DMS 273 treated with DMSO at 0.1 percent for 48 hours (cell line): ENCODE measurements around the gene UBE2D2.
"Not testable (repeated sequence)": the region's sequence is repeated elsewhere in the genome, so short reads cannot be mapped to it uniquely, and the experiment has no call there.

Source experiments
- DNase-seq: peaks from one replicate; lab custom pipeline; 2025; lab: John Stamatoyannopoulos, UW

Gene UBE2D2

DNA sequence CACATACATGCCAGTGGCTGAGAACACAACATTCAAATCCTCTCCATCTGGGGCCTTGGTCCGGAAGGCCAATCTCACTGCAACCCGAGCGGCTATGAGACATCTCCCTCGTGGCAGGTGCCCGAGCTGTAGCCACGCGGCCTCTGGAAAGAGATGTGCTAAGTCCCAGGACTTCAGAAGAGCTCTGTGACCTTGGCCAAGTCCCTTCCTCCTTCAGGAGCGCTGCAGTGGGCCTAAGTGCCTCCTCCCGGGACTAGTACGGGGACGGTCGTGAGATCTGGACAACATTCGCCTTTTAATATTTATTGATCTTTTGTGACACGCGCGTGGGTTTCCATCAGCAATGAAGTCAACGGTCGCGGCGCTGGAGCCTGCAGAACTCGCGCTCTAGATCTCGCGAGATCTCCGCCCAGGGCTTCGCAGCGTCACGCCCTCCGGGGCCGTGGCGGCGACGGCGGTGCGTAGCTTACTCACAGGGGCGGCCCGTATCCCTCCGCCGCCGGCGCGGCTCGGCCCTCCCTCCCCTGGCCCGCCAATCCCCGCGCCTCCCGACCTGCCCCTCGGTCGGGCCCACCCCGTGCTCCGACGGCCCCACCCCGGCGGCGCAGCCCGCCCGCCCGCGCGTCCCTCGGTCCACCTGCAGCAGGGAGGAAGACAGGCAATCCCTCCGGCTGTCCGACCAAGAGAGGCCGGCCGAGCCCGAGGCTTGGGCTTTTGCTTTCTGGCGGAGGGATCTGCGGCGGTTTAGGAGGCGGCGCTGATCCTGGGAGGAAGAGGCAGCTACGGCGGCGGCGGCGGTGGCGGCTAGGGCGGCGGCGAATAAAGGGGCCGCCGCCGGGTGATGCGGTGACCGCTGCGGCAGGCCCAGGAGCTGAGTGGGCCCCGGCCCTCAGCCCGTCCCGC, at the start of gene UBE2D2:
TSS of gene UBE2D2 (plus strand) at position 588 of the 903 bp plus-strand sequence. CDS start 453 bp downstream, outside the sequence.
- DNase-seq, result peak; percentile 94

DNA sequence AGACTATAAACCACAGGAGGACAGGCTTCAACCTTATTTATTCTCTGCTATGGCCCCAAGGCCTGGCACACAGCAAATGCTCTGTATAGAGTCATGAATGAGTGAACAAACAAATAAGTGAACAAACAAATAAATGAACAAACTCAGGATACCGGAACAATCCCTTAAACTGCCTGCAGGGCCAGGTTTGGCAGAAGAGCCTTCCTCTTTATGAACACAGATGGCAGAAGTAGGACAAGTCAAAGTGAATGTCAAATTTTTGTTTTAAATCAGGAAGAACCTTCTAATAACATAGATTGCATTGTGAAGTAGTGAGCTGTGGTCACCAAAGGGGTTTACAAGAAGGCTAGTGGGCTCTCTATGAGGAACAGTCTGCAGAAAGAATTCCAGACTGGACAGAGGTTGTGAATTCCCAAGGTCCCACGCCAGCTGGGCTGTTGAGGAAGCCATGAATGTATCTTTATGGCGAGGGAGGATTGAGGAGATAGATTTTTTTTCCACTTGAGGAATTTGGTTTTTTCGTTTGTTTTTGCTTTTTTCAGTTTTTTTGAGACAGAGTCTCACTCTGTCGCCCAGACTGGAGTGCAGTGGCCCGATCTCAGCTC, 48.3 kb upstream of the UBE2D2 start:
- no peak for DNase-seq

DNA sequence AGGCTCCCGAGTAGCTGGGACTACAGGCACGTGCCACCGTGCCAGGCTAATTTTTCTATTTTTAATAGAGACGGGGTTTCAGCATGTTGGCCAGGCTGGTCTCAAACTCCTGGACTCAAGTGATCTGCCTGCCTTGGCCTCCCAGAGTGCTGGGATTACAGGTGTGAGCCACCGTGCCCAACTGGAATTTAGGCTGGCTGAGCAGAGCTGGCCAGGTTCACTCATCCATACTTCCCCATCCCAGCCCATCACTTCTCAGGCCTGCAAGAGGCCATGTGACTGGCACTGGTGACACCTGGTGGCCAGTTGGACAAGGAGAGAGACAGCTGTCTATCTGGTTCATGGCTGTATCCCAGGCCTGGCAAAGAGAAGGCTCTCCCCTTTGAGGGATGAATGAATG, 47.7 kb upstream of the UBE2D2 start:
- peak; percentile 64 for DNase-seq

DNA sequence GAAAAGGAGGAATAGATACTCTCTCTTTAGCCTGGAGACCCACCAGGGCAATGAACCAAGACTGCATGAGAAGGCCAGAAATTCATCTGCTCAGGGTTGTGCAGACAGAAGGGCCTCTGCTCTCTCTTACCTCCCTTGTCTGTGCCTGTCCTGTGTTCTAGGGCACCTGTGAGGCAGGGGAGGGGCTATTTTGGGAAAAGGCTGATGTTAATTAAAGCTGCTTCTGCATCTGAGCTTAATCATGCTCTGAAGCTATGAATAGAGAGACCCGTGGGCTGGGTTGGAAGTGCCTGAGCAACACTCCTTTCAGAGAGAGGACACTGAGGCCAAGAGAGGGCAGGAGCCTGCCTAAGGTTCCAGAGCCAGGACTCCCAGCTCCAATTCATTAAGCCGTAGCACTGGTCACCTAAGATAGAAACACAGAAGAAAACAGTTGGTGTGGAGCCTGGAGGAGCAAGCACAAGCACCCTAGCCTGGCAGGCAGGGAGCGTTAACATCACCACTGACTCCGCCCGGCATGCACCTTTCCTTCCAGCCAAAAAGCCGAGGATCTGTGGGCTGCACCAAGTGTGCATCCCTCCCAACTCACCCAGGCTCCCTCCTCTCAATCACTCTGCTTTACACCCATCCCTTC, 47.2 kb upstream of the UBE2D2 start:
- no peak for DNase-seq

DNA sequence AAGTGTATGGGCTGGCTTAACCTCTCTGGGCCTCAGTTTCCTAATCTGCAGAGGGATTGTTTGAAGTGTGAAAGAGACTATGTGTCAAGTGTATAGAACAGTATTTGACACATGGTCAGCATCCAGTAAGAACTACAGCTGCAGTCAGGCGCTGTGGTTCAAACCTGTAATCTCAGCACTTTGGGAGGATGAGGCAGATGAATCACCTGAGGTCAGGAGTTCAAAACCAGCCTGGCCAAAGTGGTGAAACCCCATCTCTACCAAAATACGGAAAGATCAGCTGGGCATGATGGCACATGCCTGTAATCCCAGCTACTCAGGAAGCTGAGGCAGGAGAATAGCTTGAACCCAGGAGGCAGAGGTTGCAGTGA, 46.7 kb upstream of the UBE2D2 start:
- DNase-seq, result no peak

DNA sequence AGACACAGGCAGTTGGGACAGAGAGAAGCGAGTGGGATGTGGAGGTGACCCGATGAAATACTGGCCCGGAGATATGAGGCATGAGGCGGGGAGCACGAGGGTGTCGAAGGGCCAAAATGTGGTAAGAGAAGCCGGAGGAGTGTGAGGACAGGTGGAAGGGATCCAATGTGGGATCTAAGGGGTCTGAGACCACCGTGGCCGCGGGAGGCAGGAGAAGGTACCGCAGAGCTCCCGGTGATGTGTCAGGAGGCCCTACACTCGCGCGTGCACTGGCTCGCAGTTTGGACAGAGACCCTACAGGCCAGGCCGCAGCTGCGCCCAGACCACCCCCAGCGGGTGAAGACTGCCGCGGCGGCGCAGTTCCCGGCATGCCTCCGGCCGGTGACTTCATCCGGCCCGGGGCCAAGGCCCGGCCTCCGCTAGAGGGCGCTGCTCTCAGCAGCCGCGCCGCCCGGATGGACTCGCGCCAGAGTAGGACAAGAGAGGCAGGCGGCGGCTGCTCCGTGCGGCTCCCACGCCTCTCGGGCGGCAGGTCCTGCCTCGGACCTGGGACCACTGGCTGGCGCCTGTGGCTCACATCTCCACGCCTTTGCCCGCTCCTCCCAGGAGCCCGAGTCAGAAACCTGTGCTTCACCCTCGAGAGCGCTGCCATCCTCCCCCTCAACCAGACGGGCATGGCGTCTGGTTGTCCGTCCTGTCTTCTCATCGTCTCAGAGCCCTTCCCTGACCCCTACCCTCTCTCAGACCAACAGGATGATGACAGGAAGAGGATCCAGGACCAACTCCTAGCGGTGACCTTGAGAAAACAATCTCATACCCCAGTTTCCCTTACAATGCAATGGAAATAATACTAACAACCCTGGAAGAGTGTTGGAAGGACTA, 43.2 kb upstream of the UBE2D2 start:
- peak; percentile 51 for DNase-seq

DNA sequence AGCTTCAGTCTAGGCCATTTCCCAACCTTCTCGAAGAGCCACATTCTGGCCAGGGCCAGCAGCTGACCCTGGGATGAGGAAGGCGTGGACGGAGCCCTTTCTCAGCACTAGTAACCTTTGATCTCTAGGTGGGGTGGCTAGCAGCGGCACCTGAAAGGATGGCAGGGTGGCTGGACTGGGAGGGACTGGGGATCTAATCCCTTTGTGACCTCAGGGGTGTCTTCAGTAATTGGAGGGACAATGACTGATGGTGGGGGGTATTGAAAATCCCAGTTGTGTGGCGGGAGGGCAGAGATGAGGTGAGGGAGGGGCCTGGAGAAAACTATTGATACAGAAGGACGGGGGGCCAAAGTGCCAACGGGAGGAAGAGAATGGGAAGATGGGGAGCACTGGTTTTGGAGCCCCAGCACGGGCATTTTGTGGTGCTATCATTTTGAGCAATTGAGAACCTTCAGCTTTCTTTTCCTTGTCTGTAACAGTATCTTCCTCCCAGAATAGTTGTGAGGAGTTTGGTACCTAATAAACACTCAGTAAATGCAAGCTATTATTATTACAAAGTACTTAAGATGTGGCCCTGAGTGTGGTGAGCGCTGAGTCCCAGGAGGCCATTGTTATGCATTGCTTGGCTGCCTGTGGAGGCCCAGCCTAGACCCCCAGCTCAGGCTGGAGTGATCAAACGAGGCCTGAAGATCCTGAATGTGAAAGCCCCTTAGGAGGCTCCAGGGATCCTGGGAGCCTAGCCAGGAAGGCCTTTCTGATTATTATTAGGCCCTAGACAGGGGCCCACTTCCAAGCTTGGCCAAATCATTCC, 37.3 kb upstream of the UBE2D2 start:
- no peak for DNase-seq

DNA sequence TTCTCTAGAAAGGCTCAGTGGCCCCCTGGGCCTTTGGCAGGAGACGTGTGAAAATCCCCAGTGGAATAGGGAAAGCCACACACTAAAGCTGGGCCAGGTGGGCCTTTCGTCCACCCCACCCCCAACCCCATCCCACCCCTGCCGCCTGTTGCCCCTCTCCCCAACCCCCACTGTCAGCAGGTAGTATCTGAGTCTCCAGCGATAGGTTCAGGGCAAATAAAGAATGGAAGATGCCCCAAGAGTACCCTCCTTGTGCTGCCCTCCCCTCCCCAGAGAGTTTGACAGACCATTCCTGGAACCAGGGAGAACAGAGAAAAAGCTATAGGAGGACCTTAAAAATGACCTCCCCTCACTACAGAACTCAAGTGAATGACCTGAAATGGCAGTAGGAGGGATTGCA, 36.7 kb upstream of the UBE2D2 start:
- no peak for DNase-seq

DNA sequence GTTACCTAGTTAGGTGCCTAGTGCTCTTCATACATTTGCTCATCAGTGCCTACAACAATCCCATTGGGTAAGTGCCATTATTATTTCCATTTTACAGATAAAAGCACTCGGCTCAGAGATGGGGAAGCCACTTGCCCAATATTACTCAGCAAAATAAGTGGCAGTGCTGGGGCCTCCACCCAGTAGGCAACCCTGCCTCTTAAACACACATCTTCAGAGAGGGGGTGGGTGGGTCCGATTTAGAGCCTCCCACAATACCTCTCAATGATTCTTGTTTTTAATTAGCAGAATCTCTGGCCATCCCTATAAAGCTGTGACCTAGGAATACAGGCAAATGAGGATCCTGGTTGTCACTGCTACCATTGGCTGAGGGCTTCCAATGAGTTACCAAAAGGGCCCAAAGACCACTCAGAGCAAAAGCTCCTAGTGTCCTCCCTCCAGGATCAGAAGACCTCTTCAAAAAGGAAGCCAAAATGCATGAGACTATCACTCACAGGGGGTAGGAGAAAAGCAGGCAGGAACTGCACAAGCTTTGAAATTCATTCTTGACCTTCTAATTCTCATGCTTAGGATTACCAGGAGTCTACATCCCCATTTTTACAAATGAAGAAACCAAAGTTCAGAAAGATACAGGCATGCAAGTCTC, 36.1 kb upstream of the UBE2D2 start:
- no peak for DNase-seq

DNA sequence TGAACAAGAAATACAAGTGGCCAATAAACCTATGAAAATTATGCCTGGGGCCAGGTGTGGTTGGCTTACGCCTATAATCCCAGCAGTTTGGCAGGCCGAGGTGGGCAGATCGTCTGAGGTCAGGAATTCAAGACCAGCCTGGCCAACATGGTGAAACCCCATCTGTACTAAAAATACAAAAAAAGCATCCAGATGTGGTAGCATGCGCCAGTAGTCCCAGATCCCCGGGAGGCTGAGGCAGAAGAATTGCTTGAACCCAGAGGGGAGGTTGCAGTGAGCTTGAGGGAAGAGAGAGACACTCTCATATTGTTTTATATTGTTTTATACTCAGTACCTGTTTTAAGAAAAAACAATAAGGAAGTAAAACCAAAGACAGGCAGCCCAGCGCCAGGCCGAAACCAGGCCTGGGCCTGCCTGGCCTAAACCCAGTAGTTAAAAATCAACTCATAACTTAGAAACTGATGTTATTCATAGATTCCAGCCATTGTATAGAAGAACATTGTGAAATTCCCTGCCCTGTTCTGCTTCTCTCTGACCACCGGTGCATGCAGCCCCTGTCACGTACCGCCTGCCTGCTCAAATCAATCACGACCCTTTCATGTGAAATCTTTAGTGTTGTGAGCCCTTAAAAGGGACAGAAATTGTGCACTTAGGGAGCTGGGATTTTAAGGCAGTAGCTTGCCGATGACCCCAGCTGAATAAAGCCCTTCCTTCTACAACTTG, 35.4 kb upstream of the UBE2D2 start:
- DNase-seq, result not testable (repeated sequence)

DNA sequence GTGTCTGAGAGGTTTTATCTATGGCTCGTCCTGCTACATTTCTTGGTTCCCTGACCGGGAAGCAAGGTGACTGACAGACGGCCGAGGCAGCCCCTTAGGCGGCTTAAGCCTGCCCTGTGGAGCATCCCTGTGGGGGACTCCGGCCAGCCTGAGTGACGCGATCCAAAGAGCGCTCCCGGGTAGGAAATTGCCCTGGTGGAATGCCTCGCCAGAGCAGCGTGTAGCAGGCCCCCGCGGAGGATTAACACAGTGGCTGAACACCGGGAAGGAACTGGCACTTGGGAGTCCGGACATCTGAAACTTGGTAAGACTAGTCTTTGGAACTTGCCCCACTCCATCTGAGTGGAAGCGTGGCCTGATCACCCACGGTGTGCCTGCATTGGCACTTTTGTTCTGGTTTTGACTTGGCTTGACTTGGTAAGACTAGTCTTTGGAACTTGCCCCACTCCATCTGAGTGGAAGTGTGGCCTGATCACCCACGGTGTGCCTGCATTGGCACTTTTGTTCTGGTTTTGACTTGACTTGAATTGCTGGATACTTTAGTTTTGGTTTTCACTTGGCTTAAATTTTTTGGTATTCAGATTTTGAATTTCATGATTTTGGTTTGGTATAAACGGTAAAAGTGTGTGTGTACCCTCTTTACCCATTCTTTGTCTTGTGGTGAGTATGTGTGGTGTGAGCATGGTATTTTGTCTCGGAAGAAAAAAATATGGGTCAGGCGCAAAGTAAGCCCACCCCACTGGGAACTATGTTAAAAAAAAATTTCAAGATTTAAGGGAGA, 34.6 kb upstream of the UBE2D2 start:
- not testable (repeated sequence) for DNase-seq

DNA sequence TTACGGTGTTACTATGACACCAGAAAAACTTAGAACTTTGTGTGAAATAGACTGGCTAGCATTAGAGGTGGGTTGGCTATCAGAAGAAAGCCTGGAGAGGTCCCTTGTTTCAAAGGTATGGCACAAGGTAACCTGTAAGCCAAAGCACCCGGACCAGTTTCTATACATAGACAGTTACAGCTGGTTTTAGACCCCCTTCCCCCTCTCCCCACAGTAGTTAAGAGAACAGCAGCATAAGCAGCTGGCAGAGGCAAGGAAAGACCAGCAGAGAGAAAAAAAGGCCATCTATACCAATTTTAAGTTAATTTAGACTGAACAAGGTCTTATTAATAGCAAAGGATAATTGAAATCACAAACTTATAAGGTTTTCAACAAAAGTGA, 34.1 kb upstream of the UBE2D2 start:
- DNase-seq, result not testable (repeated sequence)

DNA sequence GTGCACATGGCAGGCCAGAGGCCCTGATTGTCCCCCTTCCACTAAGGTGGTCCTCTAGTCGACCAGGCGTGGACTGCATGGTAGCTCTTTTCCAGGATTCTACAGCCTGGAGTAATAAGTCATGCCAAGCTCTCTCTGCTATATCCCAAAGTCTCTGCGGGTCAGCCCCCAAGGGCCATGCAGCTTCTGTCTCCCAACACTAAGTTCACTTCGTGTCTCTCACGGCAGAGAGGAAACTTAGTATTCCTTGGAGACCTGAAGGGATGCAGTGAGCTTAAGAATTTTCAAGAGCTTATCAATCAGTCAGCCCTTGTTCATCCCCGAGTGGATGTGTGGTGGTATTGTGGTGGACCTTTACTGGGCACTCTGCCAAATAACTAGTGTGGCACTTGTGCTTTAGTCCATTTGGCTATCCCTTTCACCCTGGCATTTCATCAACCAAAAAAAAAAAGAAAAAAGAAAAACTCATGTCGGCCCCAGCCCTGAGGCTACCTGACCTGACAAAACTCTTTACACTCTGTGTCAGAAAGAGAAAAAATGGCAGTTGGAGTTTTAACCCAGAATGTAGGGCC, 33.2 kb upstream of the UBE2D2 start:
- DNase-seq, result not testable (repeated sequence)

DNA sequence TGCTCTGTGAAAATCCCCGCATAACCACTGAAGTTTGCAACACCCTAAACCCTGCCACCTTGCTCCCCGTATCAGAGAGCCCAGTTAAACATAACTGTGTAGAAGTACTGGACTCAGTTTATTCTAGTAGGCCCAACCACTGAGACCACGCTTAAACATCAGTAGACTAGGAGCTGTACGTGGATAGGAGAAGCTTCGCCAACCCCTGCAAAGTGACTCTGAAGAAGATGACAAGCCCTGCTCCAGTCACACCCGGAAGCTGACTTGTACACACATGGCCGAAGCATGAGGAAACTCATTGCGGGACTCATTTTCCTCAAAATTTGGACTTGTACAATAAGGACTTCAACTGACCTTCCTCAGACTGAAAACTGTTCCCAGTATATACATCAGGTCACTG, 32.4 kb upstream of the UBE2D2 start:
- not testable (repeated sequence) for DNase-seq

DNA sequence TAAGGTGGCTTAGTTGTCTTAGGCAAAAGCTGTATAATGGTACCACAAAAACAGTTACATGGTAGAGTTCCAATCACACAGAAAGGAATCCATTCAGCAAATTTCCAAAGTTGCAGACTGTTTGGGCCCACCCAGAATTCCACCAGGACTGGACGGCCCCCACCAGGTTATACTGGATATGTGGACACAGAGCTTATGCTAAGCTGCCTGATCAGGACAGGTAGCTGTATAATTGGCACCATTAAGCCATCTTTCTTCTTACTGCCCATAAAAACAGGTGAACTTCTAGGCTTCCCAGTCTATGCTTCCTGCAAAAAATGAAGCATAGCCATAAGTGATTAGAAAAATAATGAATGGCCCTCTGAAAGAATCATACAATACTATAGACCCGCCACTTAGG, 31.1 kb upstream of the UBE2D2 start:
- not testable (repeated sequence) for DNase-seq

DNA sequence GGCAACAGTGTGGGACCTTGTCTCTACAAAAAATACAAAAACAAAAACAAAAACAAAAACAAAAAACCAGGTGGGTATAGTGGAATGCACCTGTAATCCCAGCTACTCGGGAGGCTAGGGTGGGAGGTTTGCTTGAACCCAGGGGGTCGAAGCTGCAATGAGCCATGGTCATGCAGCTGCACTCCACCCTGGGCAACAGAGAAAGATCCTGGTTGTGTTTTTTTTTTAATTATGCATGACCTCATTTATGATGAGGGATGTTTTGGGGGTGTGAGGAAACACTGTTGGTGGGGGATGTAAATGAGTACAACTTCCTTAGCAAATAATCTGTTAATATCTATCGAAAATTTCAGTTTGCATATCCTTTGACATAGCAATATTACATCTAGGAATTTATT, 29.4 kb upstream of the UBE2D2 start:
- DNase-seq, result no peak

DNA sequence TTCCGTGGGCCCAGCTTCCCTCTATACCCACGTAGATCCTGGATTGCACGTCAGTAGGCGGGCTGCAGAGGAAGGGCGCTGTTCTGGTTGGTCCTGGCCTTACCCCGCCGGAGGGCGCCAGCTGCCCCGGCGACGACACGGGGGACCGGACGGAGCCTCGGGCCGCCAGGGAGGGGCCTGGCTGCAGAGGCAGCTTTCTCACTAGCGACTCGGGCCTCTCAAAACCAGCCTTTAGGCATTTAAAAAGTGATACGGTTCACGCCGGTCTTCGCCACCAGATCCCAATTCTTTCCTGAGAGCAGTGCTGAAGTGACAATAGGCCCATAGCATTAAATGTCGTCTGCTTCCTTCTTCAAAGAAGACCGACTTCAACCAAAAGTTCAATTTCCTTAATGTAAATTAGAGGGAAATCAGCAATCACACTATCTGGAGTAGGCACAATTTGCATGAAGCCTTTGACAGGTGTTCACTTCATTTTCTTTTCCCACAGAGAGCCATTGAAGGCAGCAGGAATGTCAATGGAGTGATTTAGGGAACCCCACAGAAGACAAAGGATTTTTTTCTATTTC, 17.6 kb upstream of the UBE2D2 start:
- DNase-seq, result no peak

DNA sequence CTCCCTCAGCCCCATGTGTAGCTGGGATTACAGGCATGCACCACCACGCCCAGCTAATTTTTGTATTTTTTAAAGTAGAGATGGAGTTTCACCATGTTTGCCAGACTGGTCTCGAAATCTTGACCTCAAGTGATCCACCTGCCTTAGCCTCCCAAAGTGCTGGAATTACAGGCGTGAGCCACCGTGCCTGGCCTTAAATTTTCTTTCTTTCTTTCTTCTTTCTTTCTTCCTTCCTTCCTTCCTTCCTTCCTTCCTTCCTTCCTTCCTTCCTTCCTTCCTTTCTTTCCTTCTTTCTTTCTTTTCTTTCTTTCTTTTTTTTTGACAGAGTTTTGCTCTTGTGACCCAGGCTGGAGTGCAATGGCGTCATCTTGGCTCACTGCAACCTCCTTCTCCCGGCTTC, 14.5 kb upstream of the UBE2D2 start:
- DNase-seq, result not testable (repeated sequence)
